Activated T-helper 1 cell treated with anti-CD3 and anti-CD28 coated beads, Interleukin-12 subunit alpha, Interleukin-12 subunit beta, Interleukin-2, Interleukin-4 antibody, amounts not matched to agents 30 ng/mL and 10 ng/mL and 1 ng/mL, durations not matched to agents 14 hours and 24 hours and 36 hours (primary cell): ENCODE measurements around the gene TNFRSF8. TPM values are rescaled to one million over a fixed set of nuclear protein-coding genes. Genes with fewer than 3 reads are reported as not detected.
"Not testable (repeated sequence)": the region's sequence is repeated elsewhere in the genome, so short reads cannot be mapped to it uniquely, and the experiment has no call there.

ENCODE experiments used
- DNase-seq: peaks from one replicate; pipeline ENCODE4 v3.0.0; 2021; ENCODE audit warnings: low spot score
- H3K27ac Mint-ChIP-seq: one replicate; pipeline ENCODE4 v1.8.0; 2021; ENCODE audit warnings: mild to moderate bottlenecking, mixed read lengths
- H3K27me3 Mint-ChIP-seq: one replicate; pipeline ENCODE4 v1.8.0; 2022; ENCODE audit warnings: mild to moderate bottlenecking, moderate library complexity, mixed read lengths; ENCODE audit not compliant: insufficient read depth
- H3K36me3 Mint-ChIP-seq: one replicate; pipeline ENCODE4 v1.8.0; 2021; ENCODE audit warnings: low read depth, mixed read lengths
- H3K4me1 Mint-ChIP-seq: one replicate; pipeline ENCODE4 v1.8.0; 2021; ENCODE audit warnings: low read depth, mixed read lengths
- H3K4me3 Mint-ChIP-seq: one replicate; pipeline ENCODE4 v1.8.0; 2021; ENCODE audit warnings: mild to moderate bottlenecking, moderate library complexity, mixed read lengths
- H3K9me3 Mint-ChIP-seq: one replicate; pipeline ENCODE4 v1.8.0; 2021; ENCODE audit warnings: mixed read lengths
- intact Hi-C: fragments of 100-400 bp; cut with micrococcal nuclease; formaldehyde crosslinking; loops from one replicate; pipeline ENCODE4 v1.15.1; 2024
- total RNA-seq: library from RNA; stranded (reverse); gene quantifications from 2 replicates; pipeline ENCODE4 v1.2.3, GENCODE V29; 2022

Gene TNFRSF8
- total RNA-seq, 1 donor from 2014 or later: 27.9 TPM

GRCh38 chr1:12106861-12107260 lies 43.8 kb downstream of the TNFRSF8 start:
- H3K9me3 Mint-ChIP-seq, DNase-seq, H3K27me3 Mint-ChIP-seq, H3K4me3 Mint-ChIP-seq, intact Hi-C loops, H3K4me1 Mint-ChIP-seq, H3K27ac Mint-ChIP-seq: not testable (repeated sequence)
- H3K36me3 Mint-ChIP-seq: peaks cover 19% of the 10 kb centered on the region

GRCh38 chr1:12107718-12108117 lies 44.6 kb downstream of the TNFRSF8 start:
- peaks cover 8% of the 10 kb centered on the region for H3K4me1 Mint-ChIP-seq
- peaks cover 11% of the 10 kb centered on the region for H3K36me3 Mint-ChIP-seq
- no peaks in the 10 kb centered on the region for H3K9me3 Mint-ChIP-seq
- peaks cover 2% of the 10 kb centered on the region for H3K27me3 Mint-ChIP-seq
- H3K27ac Mint-ChIP-seq: no peak overlapping the region
- intact Hi-C loops: no loop called here
- no peak overlapping the region for H3K4me3 Mint-ChIP-seq
- no peak for DNase-seq

- DNase-seq: no peak
- H3K27me3 Mint-ChIP-seq: peaks cover 2% of the 10 kb centered on the region
- peaks cover 12% of the 10 kb centered on the region for H3K36me3 Mint-ChIP-seq
- H3K4me3 Mint-ChIP-seq: no peak overlapping the region
- H3K9me3 Mint-ChIP-seq: no peaks in the 10 kb centered on the region
- peaks cover 19% of the 10 kb centered on the region for H3K4me1 Mint-ChIP-seq
- no peak overlapping the region for H3K27ac Mint-ChIP-seq
- intact Hi-C loops: no loop called here
Measured at GRCh38 chr1:12109901-12110300, 46.8 kb downstream of the TNFRSF8 start.

- H3K9me3 Mint-ChIP-seq: no peaks in the 10 kb centered on the region
- peaks cover 6% of the 10 kb centered on the region for H3K36me3 Mint-ChIP-seq
- no peak overlapping the region for H3K27ac Mint-ChIP-seq
- DNase-seq: no peak
- H3K4me3 Mint-ChIP-seq: no peak overlapping the region
- intact Hi-C loops: no loop called here
- H3K4me1 Mint-ChIP-seq: peaks cover 19% of the 10 kb centered on the region
- H3K27me3 Mint-ChIP-seq: peaks cover 2% of the 10 kb centered on the region
Measured at GRCh38 chr1:12111741-12112140, 48.6 kb downstream of the TNFRSF8 start.

GRCh38 chr1:12112711-12113161 lies 49.6 kb downstream of the TNFRSF8 start:
- intact Hi-C loops: no loop called here

GRCh38 chr1:12113433-12114339 lies 50.6 kb downstream of the TNFRSF8 start:
- peak; percentile 15 for DNase-seq
- H3K4me1 Mint-ChIP-seq: peaks cover 23% of the 10 kb centered on the region
- H3K27ac Mint-ChIP-seq: peak overlapping the region; percentile 87
- intact Hi-C loops: no loop called here
- H3K9me3 Mint-ChIP-seq: no peaks in the 10 kb centered on the region
- H3K27me3 Mint-ChIP-seq: peaks cover 2% of the 10 kb centered on the region
- peaks cover 4% of the 10 kb centered on the region for H3K36me3 Mint-ChIP-seq
- peak overlapping the region; percentile 40 for H3K4me3 Mint-ChIP-seq

More at GRCh38 chr1:12112711-12113161, 49.6 kb downstream of the TNFRSF8 start:
- no peaks in the 10 kb centered on the region for H3K9me3 Mint-ChIP-seq
- no peak for DNase-seq
- peaks cover 19% of the 10 kb centered on the region for H3K4me1 Mint-ChIP-seq
- no peak overlapping the region for H3K27ac Mint-ChIP-seq
- H3K4me3 Mint-ChIP-seq: no peak overlapping the region
- peaks cover 5% of the 10 kb centered on the region for H3K36me3 Mint-ChIP-seq
- H3K27me3 Mint-ChIP-seq: peaks cover 2% of the 10 kb centered on the region

- Mint-ChIP-seq H3K9me3 (no peaks in the 10 kb centered on the region), H3K27ac (no peak overlapping the region), H3K4me1 (peaks cover 23% of the 10 kb centered on the region), H3K36me3 (peaks cover 4% of the 10 kb centered on the region), H3K4me3 (no peak overlapping the region), H3K27me3 (peaks cover 2% of the 10 kb centered on the region)
- no peak for DNase-seq
- intact Hi-C loops: no loop called here
Measured at GRCh38 chr1:12114340-12114683, 51.2 kb downstream of the TNFRSF8 start.

GRCh38 chr1:12114916-12115315 lies 51.8 kb downstream of the TNFRSF8 start:
- no peaks in the 10 kb centered on the region for H3K9me3 Mint-ChIP-seq
- H3K27me3 Mint-ChIP-seq: peaks cover 2% of the 10 kb centered on the region
- H3K36me3 Mint-ChIP-seq: peaks cover 4% of the 10 kb centered on the region
- H3K4me1 Mint-ChIP-seq: peaks cover 24% of the 10 kb centered on the region
- no peak overlapping the region for H3K4me3 Mint-ChIP-seq
- intact Hi-C loops: no loop called here
- DNase-seq: no peak
- H3K27ac Mint-ChIP-seq: no peak overlapping the region

GRCh38 chr1:12121212-12122003 lies 58.3 kb downstream of the TNFRSF8 start:
- H3K27ac Mint-ChIP-seq: no peak overlapping the region
- DNase-seq: no peak
- H3K27me3 Mint-ChIP-seq: no peaks in the 10 kb centered on the region
- no peaks in the 10 kb centered on the region for H3K9me3 Mint-ChIP-seq
- no peak overlapping the region for H3K4me3 Mint-ChIP-seq
- H3K36me3 Mint-ChIP-seq: peaks cover 11% of the 10 kb centered on the region
- intact Hi-C loops: no loop called here
- H3K4me1 Mint-ChIP-seq: peaks cover 37% of the 10 kb centered on the region

- intact Hi-C loops: no loop called here
Measured at GRCh38 chr1:12123172-12123571, 60.1 kb downstream of the TNFRSF8 start.

GRCh38 chr1:12124693-12125421 lies 61.8 kb downstream of the TNFRSF8 start:
- Mint-ChIP-seq H3K36me3 (peaks cover 14% of the 10 kb centered on the region), H3K4me1 (peaks cover 49% of the 10 kb centered on the region), H3K27ac (peak overlapping the region; percentile 80), H3K9me3 (no peaks in the 10 kb centered on the region), H3K4me3 (peak overlapping the region; percentile 20), H3K27me3 (no peaks in the 10 kb centered on the region)
- peak; percentile 71 for DNase-seq
- intact Hi-C loops: loop anchor here (1.0 to 2.0 kb wide), 8 partner anchors 42 to 534 kb away; partner anchors contain the start of genes DHRS3 and VPS13D

More at GRCh38 chr1:12123172-12123571, 60.1 kb downstream of the TNFRSF8 start:
- Mint-ChIP-seq H3K36me3 (peaks cover 11% of the 10 kb centered on the region), H3K4me3 (no peak overlapping the region), H3K27ac (no peak overlapping the region), H3K4me1 (peaks cover 53% of the 10 kb centered on the region), H3K27me3 (no peaks in the 10 kb centered on the region), H3K9me3 (no peaks in the 10 kb centered on the region)
- no peak for DNase-seq
